ENCODE data around the gene UBE3D.
"Not testable (repeated sequence)": the region's sequence is repeated elsewhere in the genome, so short reads cannot be mapped to it uniquely, and the experiment has no call there.

The UBE3D gene

DNA sequence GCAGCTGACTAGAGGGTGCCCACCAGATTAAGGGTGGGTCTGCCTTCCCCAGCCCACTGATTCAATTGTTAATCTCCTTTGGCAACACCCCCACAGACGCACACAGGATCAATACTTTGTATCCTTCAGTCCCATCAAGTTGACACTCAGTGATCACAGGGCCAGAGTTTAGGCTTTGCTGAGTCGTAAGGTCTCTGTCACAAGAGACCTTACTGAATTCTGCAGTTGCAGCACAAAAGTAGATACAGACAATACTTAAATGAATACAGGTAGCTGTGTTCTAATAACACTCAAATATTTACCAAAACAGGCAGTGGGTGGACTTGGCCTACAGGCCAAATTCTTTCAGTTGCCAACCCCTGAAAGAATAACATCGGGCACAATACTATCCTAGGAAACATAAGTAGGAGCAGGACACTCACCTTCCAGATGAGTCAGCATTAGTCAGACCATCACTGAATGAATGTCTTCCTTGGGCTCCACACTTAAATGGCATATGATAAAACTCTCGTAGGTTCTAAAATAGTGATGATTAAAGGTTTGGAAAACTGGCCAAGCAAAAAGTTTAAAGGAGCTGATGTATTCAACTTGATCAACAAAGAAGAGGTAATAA, 190.0 kb downstream of the UBE3D start:
- no peak for DNase-seq

DNA sequence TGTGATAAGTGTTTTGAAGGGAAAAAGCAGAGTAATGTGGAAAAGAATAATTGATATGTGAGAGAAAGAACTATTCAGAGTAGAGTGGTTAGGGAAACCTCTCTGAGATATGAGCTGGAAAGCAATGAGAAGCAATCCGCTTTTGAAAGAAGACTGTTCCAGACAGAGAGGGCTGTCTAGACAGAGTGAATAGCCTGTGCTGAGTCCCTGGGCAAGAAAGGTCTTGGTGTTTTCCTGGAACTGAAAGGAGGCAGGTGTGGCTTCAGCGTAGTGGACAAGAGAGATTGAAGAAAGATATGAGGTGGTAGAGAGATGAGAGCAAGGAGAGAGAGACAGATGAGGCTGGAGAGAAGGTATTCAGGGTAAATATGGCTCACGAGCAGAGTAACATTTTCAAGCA, 190.8 kb downstream of the UBE3D start:
- no peak for DNase-seq

DNA sequence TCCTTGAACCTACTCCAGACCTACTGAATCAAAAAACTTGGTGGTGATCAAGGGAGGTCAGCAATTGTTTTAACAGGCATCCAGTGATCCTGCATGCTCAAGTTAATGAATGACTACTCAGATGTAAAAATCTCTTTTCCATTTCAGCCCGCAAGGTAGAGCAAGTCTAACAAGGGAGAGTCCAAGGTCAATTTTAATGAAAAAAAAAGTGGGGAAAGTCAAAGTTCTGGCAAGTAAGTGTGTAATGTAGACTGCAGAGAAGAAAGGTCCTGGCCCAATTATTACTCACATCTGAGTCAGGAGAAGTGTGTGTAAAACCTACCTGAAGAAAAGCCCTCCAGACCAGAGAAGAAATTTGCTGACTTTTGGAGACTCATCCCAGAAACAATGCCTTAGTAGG, 193.5 kb downstream of the UBE3D start:
- DNase-seq = no peak

DNA sequence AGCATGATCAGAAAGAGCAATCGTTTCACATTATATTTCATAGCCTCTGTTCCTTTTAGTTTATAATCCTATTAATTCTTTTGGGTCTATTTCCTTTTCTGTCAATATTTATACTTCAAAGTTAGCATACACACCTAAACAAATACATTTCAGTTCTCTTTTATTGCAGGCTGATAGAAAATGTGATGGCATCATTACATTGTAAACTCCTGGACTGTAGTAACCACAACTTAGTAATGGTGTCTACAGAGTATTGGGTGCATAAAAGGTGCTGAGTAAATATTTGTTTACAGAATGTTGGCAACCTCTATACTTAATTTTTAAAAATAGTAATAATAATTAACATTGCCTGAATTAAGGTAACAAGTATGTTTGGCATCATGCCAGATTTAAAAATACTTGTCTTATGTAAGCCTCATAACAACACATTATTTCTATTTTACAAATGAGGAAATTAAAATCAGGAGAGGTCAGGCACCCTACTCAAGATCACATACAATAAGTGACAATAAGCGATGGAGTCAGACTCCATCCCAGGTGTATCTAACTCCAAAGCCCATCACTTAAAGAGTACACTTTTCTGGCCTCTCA, 195.0 kb downstream of the UBE3D start:
- no peak for DNase-seq

DNA sequence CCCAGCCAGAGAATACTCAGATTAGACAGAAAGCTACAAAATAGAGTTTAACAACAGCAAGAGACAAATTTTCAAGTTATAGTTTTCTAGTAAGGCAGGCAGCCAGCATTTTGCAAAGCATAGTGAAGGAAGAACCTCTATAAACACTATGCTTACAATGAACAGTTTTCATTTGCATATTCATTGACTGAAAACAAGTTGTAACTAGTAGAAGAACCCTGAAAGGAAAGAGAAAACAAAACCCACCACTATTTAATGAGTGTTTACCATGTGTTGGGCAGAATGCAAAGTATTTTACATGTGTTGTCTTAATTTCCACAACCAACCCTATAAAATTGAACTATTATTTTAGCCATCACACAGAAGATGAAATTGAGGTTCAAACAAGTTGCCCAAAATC, 196.1 kb downstream of the UBE3D start:
- DNase-seq = no peak

DNA sequence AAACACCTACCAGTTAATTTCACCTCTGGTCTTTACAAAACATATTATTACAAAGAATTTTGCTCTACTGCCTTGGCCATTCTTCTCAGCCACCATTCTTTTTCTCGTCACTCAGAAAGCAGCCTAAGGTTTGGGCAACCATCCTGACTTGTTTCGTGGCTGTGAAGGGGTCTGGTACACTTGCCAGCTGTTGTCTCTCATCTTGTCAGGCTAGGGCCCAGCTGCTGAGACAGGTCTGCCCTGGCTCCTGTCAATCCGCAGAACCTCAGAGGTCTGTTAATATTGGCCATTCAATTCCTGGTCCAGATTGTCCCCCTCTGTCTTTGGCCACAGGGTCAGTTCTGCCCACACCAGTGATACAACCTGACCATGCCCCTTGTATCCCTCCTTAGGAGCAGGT, 197.7 kb downstream of the UBE3D start:
- no peak for DNase-seq

DNA sequence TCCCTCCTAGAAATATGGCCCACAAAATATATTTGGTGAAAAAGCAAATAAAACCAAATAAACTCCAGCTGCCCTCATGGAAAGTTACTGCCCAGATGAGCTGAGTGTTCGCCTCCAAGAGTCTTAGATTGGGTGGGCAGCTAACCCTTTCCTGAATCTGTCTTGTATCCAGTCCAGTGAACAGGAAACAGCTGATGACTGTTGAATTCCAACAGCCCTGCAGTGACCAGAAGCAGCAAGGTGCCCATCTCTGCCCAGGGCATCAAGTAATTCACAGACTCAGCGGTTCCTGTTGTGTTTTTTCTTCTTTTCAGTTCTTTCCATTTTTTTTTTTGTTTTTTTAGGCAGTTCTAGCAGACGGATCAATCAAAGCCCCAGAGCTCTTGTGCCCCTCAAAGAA, 199.2 kb downstream of the UBE3D start:
- DNase-seq = no peak

DNA sequence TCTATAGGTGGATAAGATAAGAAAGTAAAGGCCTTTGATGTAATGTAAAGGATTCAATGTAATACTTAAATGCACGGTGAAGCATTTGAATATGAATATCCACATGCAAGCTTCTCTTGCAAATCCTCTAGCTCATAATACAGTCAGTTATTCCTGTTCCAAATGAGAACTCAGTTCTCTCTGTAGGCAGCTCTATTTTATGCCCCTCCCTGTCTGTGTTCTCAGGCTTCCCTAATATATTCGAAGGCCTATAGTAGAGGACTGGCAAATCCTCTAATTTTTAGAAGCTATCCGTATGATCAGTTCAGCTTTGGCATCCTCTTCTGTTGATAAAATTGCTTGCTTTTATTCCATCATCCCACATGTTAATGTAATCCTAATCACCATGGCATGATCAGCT, 200.2 kb downstream of the UBE3D start:
- DNase-seq = no peak

DNA sequence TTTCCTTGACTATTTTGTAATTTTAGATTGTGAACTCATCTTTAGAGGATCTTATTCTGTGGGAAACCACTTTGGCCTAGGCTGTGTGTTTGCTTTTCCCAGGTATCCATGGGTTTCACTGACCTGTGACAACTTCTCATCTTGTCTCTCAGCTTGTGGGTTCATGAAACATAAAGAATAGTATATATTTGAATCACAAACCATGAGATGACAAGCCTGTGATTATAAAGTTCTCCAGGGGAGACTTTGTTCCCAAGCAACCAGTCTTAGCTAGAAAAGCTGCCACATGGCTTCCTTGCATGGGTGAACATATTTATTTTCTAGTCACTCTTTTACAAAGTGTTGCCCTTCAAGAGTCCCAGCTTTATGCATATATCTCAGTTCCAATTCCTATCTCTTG, 201.9 kb downstream of the UBE3D start:
- no peak for DNase-seq

DNA sequence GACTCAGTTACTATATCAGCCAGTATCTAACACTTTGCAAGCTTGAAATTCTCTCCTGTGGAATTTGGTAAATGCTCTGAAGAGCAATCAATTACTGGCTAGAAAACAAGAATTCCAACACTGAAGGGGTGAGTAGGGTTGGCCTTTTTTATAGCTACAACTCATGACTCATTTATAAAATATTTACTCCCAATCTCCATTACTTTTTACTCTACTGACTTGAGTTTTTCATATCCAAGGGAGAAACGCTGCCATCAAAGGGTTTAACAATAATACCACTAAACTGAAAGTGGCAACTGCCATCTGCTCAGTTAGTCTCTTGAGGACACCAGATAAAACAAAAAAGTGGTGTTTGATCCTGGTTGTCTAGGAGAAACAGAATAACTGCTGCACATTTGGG, 203.1 kb downstream of the UBE3D start:
- no peak for DNase-seq

DNA sequence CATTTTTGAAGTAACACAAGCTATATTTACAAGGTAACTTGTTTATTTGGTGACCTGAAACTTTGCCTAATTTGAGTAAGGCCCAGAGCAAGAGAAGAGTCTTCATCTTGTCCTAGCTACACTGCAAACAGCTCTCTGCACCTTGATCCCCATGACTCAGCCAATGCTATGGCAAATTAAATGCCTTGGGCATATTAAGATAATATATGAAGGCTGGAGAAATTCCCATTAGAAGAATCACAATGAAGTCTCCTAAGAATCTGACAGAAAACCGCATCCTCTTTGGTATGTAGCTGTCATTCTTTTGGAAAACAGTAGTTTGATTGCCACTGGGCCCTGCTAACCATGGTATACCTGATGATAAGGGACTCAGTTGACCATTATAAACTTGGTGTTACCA, 204.5 kb downstream of the UBE3D start:
- DNase-seq = no peak

DNA sequence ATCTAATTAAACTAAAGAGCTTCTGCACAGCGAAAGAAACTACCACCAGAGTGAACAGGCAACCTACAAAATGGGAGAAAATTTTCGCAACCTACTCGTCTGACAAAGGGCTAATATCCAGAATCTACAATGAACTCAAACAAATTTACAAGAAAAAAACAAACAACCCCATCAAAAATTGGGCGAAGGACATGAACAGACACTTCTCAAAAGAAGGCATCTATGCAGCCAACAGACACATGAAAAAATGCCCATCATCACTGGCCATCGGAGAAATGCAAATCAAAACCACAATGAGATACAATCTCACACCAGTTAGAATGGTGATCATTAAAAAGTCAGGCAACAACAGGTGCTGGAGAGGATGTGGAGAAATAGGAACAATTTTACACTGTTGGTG, 209.6 kb downstream of the UBE3D start:
- DNase-seq = not testable (repeated sequence)

DNA sequence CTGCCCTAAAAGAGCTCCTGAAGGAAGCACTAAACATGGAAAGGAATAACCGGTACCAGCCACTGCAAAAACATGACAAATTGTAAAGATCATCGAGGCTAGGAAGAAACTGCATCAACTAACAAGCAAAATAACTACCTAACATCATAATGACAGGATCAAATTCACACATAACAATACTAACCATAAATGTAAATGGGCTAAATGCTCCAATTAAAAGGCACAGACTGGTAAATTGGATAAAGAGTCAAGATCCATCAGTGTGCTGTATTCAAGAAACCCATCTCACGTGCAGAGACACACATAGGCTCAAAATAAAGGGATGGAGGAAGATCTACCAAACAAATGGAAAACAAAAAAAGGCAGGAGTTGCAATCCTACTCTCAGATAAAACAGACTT, 212.7 kb downstream of the UBE3D start:
- not testable (repeated sequence) for DNase-seq

DNA sequence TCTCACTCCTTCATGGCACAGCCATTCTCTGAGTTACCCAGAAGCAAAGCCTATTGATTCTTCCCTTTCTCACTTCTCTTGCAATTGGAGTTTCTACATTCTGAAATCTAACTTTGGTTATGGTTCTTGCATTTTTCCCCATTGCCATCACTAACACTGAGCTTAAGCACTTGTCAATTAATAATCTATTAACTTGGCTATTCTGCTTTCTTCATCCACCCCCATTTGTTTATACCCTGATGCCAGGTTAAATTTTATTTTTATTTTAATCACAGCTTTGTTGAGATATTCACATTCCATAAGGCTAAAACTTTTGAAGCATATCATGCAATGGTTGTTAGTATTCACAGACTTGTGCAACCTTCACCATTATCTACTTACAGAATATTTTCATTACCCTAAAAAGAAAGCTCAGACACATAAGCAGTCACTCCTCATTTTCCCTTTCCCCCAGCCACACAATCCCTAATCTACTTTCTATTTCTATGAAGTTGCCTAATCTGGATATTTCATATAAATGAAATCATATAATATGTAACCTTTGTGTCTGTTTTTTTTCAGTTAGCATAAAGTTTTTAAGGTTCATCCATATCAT, 222.3 kb downstream of the UBE3D start:
- DNase-seq = no peak

DNA sequence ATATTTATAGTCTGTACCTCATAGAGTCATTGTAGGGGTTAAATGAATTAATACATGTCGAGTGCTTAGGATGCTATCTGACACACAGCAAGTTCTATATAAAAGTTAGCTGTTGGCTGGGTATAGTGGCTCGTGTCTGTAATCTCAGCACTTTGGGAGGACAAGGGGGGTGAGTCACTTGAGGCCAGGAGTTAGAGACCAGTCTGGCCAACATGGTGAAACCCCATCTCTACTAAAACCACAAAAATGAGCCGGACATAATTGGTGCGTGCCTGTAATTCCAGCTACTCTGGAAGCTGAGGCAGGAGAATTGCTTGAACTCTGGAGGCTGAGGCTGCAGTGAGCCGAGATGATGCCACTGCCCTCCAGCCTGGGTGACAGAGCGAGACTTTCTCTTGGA, 222.9 kb downstream of the UBE3D start:
- no peak for DNase-seq
